Uterus (tissue), 2 donors: Measurements from ENCODE around the gene CD81.

Experiments
- CTCF ChIP-seq, 4 experiments: fragments of 200-600 bp in 2 of 4; fragments of 450-650 bp in 2 of 4; sonication (generic) in 2 of 4; IDR thresholded peaks; one replicate each; pipeline ENCODE4 v1.5.1; 2016 to 2019; ENCODE audit warnings: antibody characterized with exemption in 4 of 4, mild to moderate bottlenecking in 2 of 4, moderate library complexity in 1 of 4
- POLR2A ChIP-seq, 2 donors: fragments of 450-650 bp; IDR thresholded peaks; one replicate each; pipeline ENCODE4 v1.6.1; 2016; ENCODE audit warnings: antibody characterized with exemption in 2 of 2, mild to moderate bottlenecking in 1 of 2, moderate library complexity in 1 of 2

DNA sequence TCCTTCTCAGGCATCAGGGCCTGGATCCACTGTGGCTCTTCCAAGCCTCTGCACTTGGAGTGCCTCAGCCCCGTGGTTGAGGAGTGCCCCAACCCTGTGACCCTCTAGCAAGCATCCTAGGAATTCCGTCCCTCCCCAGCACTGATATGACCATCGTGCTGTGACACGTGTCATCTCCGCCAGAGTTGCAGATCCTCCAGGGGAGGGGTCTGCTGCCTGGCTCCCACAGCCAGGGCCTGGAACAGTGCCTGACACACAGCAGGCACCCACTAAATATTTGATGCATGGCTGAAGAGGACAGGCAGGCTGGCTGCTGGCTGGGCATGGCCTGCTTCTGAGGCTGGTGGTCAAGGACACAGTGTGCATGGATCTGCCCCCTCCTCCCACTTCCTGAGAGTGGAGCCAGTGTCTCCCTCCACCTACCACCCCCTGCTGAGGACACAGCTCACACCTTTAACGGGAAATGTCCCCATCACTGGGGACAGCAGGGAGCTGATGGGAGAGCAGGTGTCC is 1.7 kb upstream of the CD81 start:
- no peak for TF ChIP-seq POLR2A (IDR thresholded peaks at IDR 0.05)
- no peak for TF ChIP-seq CTCF (IDR thresholded peaks at IDR 0.05)
